NCI-H2196 (cell line): ENCODE results near the gene REXO4.

Source experiments
- DNase-seq: peaks from one replicate; lab custom pipeline; 2025; ENCODE audit not compliant: unreplicated experiment; lab: John Stamatoyannopoulos, UW

REXO4 gene

DNA sequence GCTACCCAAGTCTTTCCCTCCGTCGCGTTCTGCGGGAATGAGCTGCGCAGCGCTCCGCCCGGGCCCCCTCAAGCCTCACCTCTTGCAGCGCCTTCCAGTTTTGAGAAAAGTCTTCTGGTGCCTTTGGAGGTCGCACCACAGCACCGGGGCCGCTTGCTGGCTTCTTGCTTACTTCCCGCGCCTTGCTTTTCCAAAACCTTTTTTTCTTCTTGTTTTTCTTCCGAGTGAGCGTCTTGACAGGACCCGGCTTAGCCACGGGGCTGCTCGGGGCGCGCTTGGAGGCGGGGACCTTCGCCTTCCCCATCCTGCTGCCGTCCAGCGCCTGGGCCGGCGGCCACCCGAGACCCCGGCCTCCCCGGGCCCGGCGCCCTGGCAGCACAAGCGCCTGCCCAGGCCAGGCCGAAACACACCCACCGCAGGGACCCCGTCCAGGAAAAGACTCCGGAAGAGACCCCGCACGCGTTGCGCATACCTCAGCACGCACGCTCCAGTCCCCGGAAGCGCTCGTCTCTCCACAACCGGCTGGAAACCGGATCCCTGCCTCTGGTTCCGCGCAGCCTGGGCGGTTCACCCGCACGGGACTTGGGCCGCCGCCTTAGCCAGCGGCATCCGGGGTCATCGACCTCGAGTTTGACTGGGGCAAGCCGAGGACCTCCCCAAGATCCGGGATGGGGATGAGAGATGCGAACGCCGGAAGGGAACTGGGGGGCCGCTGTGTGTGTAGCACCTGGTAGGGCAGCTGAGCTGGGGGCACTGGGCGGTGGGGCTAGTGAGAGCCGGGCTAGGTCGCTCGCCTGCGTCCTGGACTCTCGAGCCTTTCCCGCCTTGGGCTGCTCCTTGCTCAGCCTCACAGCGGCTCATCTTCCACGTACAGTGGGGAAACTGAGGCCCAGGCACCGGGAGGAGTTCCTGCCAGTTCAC is at the start of gene REXO4:
Gene REXO4, minus strand, starts transcription at position 470 of the 921 bp plus-strand sequence. Its CDS starts 166 bp downstream, at position 304.
- DNase-seq, result peak; percentile 81

DNA sequence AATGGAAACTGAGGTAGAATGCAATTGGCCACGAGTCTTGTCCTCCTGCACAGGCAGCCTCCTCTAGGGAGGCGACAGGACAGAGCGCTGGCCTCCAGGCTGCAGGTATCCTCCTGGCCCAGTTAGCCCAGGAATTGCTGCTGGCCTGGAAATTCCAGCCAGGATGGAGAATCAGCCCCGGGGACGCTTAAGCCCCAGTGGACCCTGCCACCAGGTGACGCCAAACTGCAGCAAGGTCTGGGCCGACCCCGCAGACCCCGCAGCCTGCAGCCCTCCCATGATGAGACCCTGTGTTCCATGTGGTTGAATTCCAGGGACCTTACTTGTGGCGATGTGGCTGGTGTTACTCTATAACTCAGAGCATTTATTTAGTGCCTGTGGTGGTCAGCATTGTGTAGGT is 49.3 kb upstream of the REXO4 start:
- DNase-seq, result no peak

GRCh38 chr9:133465984-133466383 is 48.2 kb upstream of the REXO4 start:
- DNase-seq, result no peak

DNA sequence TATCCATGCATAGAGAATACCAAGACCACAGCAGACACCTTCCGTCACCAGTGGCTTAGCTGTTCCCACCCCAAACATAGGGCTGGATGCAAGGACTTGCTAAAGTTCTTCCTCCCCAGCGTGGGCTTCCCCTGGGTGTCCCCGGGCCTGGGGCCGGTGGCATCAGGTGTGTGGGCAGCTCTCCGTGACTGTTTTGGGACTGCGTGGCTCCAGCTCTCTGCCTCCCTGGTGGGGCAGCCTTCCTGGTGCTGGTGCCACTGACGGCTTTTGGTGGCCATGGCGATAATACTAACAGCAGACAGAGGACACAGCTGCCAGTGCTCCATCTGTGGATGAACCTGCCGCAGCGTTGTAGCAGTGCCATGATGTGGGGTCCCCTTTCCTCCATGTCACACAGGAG is 46.8 kb upstream of the REXO4 start:
- DNase-seq, result no peak

DNA sequence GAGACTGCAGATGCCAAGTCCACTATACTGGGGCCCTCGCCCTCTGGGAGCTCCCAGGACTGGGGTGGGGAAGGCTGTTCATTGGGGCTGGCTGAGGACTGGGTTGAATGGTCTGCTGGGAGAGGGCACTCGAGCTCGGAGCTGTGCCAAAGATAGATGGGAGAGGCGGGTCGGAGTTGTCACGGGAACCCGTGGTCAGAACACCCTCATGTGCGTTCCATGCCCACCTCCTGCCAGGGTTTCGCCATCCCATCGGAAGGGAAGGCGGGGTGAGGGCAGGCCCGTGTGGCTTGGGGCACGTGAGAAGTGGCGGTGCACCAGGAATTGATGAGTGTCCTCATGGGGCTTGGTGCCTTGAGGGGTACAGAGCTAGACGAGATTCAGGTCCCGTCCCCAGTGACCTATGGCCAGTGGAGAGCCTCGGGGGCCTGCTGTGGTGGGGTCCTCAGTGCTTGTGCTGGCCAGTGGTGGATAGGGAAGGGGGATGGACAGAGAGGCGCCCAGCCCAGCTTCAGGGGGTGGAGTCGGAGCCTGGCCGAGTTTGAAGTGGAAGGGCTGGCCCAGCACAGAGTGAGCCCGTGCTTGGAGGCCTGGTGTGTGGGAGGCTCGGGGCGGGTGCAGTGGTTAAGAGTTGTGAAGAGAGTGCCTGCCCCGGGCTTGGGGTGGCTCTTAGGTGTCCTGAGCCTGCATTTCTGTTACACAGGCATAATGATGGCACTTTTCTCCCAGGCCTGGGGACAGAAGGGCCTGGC is 46.2 kb upstream of the REXO4 start:
- DNase-seq, result no peak

DNA sequence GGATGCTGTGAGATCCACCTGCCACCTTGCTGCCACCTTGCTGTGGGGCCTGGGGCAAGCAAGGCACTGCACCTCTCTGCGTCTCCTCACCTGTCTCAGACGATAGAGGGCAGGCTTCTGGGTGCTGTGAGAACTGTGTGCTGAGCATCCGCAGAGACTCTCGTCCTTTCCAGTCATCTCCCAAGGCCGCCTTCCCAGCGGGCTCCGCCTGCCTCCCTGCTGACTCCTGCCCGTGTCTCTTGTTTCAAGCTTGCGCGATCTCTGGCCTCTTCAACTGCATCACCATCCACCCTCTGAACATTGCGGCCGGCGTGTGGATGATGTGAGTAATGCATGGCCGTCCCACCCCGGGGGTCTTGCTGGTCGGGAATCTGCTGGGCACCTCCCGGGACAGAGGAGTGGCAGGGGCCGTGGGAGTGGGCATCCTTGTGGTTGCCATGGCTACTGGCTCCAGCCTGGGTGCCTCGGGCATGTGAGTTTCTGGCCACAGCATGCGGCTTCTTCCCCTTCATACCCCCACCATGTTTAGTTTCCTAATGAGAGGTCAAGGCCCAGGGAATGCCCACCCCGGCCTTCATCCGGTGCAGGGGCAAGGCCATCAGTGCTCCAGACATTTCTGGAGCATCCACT is 45.5 kb upstream of the REXO4 start:
- DNase-seq, result peak; percentile 30

DNA sequence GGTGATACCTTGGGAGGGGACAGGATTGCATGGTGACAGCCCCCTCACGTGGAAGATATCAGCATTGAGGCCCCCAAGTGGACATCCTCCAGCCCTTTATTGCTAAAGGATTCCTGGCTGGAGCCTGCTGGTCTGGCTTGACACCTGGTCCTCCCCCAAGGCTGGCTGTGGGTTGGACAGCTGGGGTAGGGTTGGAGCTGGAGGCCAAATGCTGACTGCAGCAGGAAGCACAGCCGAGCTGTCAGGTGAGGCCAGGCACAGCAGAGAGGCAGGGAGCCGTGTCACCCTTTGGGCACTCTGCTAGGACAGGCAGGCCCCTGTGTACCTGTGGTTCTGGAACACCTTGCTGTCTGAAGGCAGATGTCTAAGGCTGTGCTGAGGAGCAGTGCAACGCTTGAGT is 44.2 kb upstream of the REXO4 start:
- DNase-seq, result peak; percentile 54

DNA sequence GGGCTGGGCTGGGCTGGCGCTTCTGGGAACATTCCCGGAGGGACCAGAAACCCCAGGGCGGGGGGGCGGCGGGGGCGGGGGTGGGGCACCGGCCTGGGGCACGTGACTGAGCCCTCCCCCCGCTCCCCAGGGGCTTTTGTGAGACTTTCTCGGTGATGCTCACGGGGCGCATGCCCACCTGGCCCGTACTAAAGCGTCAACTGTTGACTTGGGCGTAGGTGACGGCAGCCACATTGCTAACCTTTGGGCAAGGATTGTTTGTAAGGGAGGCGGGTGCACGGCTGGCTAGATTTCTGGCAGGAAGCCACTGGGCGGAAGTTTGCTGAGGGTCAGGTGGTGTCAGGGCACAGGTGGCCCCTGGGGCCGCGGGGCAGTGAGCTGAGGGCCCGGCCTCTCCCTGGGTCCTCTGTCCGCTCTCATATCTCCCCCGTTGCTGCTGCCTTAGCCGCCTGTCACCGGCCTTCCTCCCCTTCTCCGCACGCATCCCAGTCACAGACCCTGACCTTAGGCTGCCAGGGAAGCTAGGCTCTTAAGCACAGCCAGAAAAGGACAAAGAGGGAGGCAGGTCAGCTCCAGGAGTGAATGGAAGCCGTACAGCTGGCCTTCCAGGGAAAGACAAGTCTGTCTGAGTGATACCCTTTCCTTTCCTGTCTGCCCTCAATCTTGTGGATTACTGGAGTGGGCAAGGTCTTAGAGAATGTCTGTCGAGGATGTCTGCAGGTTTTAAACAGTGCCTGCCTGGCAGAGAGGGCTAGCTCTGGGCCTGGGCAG is 42.8 kb upstream of the REXO4 start:
- DNase-seq, result peak; percentile 90

DNA sequence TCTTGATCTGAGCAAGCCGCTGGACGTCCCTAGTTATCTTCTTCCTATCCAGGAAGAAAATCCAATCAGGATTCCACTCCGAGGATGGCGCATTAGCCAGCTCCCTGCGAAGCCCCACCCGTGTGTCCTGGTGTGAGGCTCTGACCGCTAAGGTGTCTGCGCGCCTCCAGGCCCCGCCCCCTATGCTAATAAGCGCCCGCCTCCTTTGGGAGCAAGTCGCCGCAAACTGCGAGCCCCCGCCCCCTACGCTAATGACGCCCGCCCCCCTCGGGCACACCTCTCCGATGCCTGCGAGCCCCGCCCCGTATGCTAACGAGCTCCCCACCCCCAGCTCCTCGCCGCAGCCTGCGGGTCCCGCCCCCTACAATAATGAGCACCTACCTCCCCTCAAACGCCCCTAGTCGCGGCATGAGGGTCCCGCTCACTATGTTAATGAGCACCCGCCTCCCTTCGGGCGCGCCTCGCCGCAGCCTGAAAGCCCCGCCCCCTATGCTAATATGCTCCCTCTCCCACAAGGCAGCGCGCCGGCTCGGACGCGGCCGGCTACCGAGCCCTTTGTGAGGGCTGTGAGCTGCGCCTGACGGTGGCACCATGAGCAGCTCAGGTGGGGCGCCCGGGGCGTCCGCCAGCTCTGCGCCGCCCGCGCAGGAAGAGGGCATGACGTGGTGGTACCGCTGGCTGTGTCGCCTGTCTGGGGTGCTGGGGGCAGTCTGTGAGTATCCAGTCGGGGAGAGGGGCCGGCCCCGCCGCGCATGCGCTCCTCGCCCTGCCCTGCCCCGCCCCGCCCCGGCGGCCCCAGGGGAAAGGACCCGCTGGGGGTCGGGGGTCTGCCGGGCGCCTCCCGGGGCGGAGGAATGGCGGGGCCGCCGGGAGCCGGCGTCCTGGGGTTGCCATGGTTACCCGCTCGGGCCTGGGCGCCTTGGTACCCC is 41.9 kb upstream of the REXO4 start, which contains the start of gene CACFD1:
Gene CACFD1, plus strand, starts transcription at position 503 of the 929 bp plus-strand sequence. Its CDS starts 89 bp downstream, at position 592.
- peak; percentile 98 for DNase-seq

GRCh38 chr9:133458643-133459312 is 41.0 kb upstream of the REXO4 start:
- no peak for DNase-seq

DNA sequence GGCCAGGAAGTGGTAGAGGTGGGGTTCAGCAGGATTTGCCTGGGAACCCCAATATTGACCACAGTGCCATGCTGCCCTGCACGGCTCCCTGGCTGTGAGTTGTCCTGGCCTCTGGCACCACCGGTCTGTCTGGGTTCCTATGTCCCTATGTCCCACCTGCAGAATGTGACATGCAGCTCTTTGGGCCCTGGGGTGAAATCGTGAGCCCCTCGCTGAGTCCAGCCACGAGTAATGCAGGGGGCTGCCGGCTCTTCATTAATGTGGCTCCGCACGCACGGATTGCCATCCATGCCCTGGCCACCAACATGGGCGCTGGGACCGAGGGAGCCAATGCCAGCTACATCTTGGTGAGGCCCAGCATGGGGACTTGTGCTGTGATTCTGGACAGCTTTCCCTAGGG is 39.9 kb upstream of the REXO4 start:
- no peak for DNase-seq

- no peak for DNase-seq
These were observed 39.4 kb upstream of the REXO4 start for GRCh38 chr9:133457233-133457632.

GRCh38 chr9:133456409-133456808 is 38.6 kb upstream of the REXO4 start:
- no peak for DNase-seq

DNA sequence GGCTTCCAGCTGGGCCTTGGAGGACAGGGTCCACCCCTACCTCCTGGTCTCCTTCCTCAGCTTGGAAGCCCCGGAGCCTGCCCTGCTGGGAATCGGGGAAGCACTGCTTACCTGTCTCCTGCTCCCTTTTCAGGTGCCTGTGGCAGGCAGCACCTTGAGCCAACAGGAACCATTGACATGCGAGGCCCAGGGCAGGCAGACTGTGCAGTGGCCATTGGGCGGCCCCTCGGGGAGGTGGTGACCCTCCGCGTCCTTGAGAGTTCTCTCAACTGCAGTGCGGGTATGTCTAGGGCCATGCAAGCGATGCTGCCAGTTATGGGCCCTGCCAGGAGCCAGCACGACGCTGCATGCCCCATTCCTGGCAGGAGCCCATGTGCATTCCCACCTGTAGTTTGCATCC is 38.1 kb upstream of the REXO4 start:
- DNase-seq, result no peak

DNA sequence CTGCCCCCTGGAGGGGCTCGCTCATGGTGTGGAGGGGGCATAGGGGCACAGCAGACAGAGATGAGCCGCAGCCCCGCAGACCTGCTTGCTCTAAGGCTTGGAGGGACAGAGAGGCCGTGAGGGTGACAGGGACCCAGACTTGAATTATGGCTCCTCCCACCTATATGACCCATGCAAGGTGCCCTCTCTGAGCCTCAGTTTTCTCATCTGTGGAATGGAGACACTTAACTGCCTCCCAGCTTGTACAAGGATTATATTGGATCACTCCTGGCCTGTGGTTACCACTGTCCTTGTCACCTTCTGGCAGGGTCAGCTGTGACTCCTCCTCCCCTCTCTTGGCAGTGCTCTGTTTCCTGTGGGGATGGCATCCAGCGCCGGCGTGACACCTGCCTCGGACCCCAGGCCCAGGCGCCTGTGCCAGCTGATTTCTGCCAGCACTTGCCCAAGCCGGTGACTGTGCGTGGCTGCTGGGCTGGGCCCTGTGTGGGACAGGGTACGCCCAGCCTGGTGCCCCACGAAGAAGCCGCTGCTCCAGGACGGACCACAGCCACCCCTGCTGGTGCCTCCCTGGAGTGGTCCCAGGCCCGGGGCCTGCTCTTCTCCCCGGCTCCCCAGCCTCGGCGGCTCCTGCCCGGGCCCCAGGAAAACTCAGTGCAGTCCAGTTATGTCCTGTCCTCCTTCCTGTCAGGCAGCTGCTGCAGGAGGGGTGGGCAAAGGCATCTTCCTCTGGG is 37.3 kb upstream of the REXO4 start:
- DNase-seq, result no peak

DNA sequence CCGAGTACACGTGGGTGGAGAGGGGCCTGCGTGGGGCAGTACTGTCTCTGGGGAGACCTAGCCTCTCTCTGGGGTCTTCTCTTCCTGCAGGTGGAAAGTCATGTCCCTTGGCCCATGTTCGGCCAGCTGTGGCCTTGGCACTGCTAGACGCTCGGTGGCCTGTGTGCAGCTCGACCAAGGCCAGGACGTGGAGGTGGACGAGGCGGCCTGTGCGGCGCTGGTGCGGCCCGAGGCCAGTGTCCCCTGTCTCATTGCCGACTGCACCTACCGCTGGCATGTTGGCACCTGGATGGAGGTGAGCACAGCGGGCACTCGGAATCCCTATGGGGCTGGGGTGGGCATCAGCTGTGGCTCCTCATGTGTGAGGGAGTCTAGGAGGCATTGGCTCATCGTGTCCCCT is 36.5 kb upstream of the REXO4 start:
- DNase-seq, result no peak

- no peak for DNase-seq
These were observed 35.8 kb upstream of the REXO4 start for GRCh38 chr9:133453651-133454050.

GRCh38 chr9:133452562-133452961 is 34.8 kb upstream of the REXO4 start:
- no peak for DNase-seq
